Immature natural killer cell (primary cell): ENCODE measurements around the gene DAND5. TPM values are rescaled to one million over a fixed set of nuclear protein-coding genes. Genes with fewer than 3 reads are reported as not detected.
A peak's percentile ranks its signal among the peaks of the same experiment; 100 is the strongest.

Experiments used
- DNase-seq, 3 donors: peaks; one replicate each; pipeline ENCODE4 v3.0.0; 2022; ENCODE audit warnings: mixed read lengths in 1 of 3
- H3K27ac Mint-ChIP-seq, 6 donors: one replicate each; pipeline ENCODE4 v1.8.0; 2020; ENCODE audit warnings: mixed read lengths in 6 of 6, mild to moderate bottlenecking in 5 of 6, inconsistent platforms in 4 of 6, moderate library complexity in 3 of 6
- H3K27me3 Mint-ChIP-seq, 3 donors: one replicate each; pipeline ENCODE4 v1.8.0; 2020 to 2021; ENCODE audit warnings: low read depth in 3 of 3, mild to moderate bottlenecking in 3 of 3, mixed read lengths in 3 of 3, moderate library complexity in 3 of 3, inconsistent platforms in 1 of 3
- H3K36me3 Mint-ChIP-seq, 3 donors: one replicate each; pipeline ENCODE4 v1.8.0; 2020; ENCODE audit warnings: mixed read lengths in 3 of 3, inconsistent platforms in 2 of 3, mild to moderate bottlenecking in 2 of 3
- H3K4me1 Mint-ChIP-seq, 2 donors: one replicate each; pipeline ENCODE4 v1.8.0; 2020; ENCODE audit warnings: inconsistent platforms in 2 of 2, mild to moderate bottlenecking in 2 of 2, mixed read lengths in 2 of 2, moderate library complexity in 1 of 2
- H3K4me3 Mint-ChIP-seq, 5 donors: one replicate each; pipeline ENCODE4 v1.8.0; 2020; ENCODE audit warnings: mild to moderate bottlenecking in 5 of 5, mixed read lengths in 5 of 5, inconsistent platforms in 3 of 5, moderate library complexity in 3 of 5
- H3K9me3 Mint-ChIP-seq, 6 donors: one replicate each; pipeline ENCODE4 v1.8.0; 2020; ENCODE audit warnings: mild to moderate bottlenecking in 6 of 6, mixed read lengths in 6 of 6, inconsistent platforms in 4 of 6, moderate library complexity in 3 of 6
- polyA plus RNA-seq, 3 donors: library from polyadenylated mRNA; unstranded; fragments of 300-500 nt; fragmentation: Illumina TruSeq; gene quantifications; one replicate each; pipeline ENCODE4 v1.2.3, GENCODE V29; 2021

DAND5 gene
- polyA plus RNA-seq, 3 donors from 2014 or later, result not detected

DNA sequence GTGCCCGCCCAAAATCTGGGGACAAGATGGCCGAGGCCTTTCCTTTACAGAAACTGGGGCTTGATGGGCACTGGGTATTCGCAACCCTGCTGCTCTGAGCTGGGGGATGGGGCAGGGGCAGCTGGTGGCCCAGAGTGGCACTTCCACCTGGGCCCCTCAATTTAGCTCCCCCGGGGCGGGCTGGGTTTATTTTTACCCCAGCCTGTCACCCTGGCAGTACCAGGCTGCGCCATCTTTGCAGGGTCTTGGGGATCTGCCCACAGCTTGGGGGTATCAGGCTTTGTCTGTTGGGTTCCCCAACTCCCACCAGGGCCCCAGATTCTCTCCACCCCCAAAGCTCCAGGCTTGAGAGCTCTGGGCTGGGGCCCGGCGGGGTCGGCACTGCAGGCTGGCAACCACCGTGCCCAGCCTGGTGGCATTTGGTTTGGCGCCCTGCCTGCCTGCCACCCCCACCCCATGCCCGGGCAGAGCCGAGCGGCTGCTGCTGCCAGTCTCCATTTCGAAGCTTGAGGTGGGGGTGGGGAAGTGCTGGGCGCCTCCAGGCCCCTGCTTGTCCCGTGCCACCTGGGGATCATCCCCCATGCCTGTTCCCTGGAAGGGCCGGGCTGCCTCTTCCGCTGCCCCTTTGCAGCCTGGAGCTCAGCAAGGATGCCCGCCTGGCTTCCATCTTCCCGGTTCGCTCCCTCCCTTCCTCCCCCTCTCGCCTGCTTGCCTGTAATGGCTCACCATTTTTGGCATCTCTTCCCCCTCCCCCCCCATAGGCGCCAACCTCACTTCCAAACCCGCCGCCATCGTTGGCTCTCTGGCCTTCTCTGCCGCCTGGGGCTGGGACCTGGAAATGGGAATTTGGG, 37.3 kb downstream of the DAND5 start:
- Mint-ChIP-seq H3K36me3 (no peaks in the 10 kb centered on the region), H3K4me3 (no peak overlapping the region), H3K4me1 (peaks cover 0 to 2% of the 10 kb centered on the region in 2 donors), H3K27me3 (peaks cover 20 to 28% (median 20%) of the 10 kb centered on the region in 3 donors), H3K27ac (no peak overlapping the region), H3K9me3 (peaks cover 0 to 3% (median 0%) of the 10 kb centered on the region in 6 donors)
- no peak for DNase-seq

DNA sequence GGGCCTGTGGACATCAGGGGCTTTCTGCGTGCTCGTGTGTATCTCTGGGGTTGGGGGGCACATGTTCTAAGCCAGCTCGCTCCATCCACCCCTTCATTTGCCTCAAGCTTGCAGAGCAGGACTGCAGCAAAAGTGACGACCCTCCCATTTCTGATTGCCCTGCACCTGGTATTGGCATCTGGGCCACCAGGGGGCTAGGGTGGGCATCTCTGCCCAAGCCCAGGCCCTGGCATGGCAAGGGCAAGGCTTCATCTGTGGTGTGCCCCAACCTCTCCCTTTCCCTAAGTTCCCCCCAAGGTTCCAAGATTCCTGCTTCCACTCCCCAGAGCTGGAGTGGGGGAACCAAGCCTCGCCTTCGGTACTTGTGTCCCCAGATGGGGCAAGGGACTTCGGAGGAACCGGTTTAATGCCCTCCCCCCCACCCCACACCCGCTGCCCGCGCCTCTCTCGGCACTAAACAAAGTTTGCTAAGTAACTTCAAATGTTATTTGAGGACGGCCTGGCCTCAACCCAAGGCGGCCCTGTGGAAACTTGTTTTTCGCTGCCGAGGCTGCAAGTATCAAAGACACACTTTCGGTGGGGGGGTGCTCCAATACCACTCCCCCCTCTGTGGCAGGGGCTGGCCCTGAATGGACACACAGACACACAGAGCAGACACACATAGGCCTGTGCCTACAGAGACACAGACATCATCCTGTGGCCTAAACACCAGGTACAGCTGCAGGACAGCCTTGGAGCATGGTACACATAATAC, 38.1 kb downstream of the DAND5 start:
- DNase-seq, result no peak
- Mint-ChIP-seq H3K9me3 (peaks cover 0 to 3% (median 0%) of the 10 kb centered on the region in 6 donors), H3K27me3 (peaks cover 23 to 34% (median 26%) of the 10 kb centered on the region in 3 donors), H3K4me1 (peaks cover 2 to 4% of the 10 kb centered on the region in 2 donors), H3K36me3 (no peaks in the 10 kb centered on the region), H3K4me3 (no peak overlapping the region), H3K27ac (no peak overlapping the region)

DNA sequence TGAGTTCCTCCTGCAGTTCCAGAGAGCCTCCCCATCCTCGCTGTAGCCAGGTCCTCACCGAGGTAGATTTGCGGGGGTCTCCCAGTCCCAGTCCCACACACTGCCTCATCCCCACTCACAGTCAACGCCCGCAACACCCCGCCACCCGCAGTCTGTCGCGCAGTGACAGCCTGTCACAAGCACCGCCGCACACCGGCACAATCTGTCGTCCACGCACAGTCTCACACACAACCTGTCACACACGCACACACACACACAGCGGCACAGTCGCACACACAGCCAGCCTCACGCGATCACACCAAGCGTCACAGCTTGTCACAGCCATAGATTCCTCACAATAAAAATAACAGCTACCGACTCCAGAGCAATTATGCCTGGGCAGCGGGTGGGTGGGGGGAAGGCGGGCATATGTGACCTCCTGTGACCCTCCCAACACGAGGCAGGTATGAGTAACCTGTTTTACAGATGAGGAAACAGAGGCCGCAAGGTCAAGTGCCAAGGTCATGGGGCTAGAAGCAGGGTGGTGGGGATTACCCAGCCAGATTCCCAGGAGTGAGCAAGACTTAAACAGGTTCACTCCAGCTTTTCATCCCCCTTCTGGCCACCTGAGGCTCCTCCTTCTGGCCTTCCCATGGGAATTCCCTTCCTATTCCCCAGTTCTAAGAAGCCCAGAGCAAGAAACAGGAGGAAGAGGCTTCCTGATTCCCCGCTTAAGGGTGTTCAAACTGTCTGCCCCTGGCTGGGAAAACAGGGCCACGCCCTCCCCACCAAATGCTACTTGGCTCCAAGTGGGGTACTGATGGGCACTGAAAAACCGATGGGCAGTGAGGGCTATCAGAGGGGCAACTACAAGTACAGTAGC, 39.8 kb downstream of the DAND5 start:
- DNase-seq, result no peak
- Mint-ChIP-seq H3K27me3 (peaks cover 38 to 50% (median 43%) of the 10 kb centered on the region in 3 donors), H3K36me3 (no peaks in the 10 kb centered on the region), H3K4me3 (no peak overlapping the region), H3K4me1 (peaks cover 19 to 20% of the 10 kb centered on the region in 2 donors), H3K9me3 (peaks cover 0 to 10% (median 0%) of the 10 kb centered on the region in 6 donors), H3K27ac (no peak overlapping the region)

DNA sequence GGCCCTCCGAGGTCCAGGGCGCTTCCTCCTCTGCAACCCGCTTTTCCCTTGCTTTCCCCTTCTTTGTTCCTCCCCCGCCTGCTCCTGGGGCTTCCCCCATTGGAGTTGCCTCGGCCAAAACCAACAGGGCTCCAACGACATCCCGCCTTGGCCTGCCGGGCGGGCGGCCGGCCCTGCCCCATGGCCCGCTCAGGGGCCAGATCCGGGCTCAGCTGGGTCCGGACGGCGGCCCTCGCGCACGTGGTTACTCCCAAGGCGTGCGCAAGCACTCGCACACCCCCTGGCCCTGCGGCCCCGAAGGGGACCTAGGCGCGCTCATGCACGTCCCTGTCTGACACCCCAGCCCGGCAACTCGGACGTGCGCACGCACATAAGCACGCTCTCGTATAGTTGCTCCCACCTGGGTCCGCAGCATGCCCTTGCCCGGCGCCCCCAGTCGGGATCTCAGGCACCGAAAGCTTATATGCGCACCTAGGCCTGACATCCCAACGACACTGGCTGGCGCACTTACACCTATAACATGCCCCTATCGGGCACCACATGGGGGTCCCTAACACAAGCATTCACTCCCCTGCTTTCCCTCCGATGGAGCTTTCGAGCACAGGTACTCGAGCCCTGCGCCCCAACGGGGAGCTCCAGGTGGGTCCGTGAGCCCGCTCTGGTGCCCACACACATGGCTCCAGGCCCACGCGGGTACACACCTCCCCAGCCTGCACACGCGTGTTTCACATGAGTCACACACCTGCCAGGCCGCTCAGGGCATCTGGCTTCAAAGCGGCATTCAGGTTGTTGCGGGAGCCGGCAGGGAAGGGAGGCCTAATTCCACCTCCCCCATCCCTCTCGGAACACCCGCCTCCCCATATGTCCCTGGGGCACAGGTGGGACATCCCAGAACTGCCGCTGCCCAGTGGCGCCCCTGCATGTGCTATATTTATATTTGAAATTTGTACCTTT, 40.9 kb downstream of the DAND5 start:
- no peak for DNase-seq
- H3K9me3 Mint-ChIP-seq, result peaks cover 0 to 12% (median 0%) of the 10 kb centered on the region in 6 donors
- no peak overlapping the region for H3K27ac Mint-ChIP-seq
- peaks cover 24 to 27% of the 10 kb centered on the region in 2 donors for H3K4me1 Mint-ChIP-seq
- peaks cover 45 to 59% (median 50%) of the 10 kb centered on the region in 3 donors for H3K27me3 Mint-ChIP-seq
- no peak overlapping the region for H3K4me3 Mint-ChIP-seq
- no peaks in the 10 kb centered on the region for H3K36me3 Mint-ChIP-seq

DNA sequence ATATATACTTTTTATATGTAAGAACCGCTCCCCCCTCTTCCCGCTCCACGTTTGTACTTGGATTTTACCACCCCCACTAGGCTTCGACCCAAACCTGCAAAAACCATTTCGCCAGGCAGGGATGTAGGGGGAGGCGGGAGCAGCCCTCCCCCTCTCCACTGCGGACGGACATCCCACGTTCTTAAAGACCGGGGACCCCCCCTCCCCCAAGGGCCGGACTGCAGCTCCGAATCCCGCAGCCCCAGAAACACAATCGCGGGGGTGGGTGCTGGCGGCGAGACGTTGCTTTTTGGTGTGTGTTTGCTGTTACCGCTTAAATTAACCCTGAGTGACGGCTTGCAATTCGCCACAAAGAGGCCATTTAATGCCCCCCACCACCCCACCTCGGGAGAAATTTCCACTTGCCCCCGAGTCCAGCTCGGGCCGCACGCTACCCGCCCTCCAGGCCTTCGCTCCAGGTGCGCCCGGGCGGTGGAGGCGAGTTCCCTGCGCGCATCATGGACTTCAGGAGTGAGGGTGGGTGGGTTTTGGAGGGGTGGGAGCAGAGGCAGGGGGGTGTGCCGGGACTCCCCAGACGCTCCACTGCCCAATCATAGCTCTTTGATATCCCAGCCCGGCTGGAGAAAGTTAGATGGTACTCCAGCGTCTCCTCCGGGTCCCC, 41.7 kb downstream of the DAND5 start:
- H3K36me3 Mint-ChIP-seq, result no peaks in the 10 kb centered on the region
- no peak for DNase-seq
- H3K27ac Mint-ChIP-seq, result no peak overlapping the region
- peaks cover 24 to 27% of the 10 kb centered on the region in 2 donors for H3K4me1 Mint-ChIP-seq
- H3K4me3 Mint-ChIP-seq, result peak overlapping the region in 2 of 5 donors; percentile 32 to 40
- peaks cover 0 to 12% (median 0%) of the 10 kb centered on the region in 6 donors for H3K9me3 Mint-ChIP-seq
- peaks cover 46 to 65% (median 52%) of the 10 kb centered on the region in 3 donors for H3K27me3 Mint-ChIP-seq

DNA sequence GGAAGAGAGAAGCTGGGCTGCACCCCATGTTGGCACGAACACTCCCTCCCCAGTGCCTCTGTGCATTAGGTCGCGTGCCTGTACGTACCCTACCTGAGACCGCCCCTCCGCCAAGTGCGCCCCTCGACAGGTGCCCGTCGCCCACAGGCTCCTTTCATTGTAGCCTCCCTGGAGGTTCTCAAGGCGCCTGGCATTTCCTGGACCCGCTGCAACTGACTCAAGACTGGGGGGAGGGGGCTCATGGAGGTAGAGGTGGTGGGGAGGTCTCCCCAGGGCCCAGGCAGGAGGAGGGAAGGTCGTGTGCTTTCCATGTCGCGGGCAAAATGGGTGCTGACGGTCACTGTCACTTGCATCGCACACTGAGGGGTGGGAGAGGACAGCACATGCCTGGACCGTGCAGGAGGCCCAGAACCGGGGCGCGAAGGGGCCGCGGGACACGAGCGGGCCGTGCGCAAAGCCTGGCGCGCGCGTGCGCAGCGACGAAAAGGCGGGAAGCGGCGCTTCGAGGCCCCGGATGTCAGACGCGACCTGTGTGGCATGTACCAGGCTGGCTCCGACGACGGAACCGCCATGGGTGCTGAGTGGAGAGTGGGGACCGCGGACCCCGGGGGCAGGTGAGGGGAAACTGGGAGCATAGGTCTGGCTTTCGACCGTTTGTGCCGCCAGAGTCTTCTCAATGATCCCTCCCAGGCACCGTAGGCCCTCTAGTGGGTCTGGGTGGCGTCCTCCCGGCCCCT, 42.4 kb downstream of the DAND5 start:
- H3K4me3 Mint-ChIP-seq, result peak overlapping the region in 4 of 5 donors; percentile 17 to 40 (median 28)
- peaks cover 24 to 27% of the 10 kb centered on the region in 2 donors for H3K4me1 Mint-ChIP-seq
- peaks cover 0 to 12% (median 0%) of the 10 kb centered on the region in 6 donors for H3K9me3 Mint-ChIP-seq
- DNase-seq, result no peak
- H3K36me3 Mint-ChIP-seq, result no peaks in the 10 kb centered on the region
- peaks cover 49 to 71% (median 52%) of the 10 kb centered on the region in 3 donors for H3K27me3 Mint-ChIP-seq
- no peak overlapping the region for H3K27ac Mint-ChIP-seq

DNA sequence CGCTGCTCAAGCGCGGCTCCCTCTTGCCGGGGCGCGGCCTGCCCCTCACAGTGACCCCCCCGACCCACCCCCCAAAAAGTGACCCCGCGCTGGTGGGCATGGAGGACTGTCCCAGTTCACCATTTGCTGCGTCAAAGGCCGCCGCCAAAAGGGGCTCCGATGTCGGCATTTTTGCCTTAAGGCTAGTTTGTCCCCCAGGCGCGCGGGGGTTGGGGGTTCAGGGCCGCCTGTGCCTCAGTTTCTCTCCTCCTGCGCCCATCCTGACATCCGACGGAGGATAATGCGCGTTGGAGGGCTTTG, 43.0 kb downstream of the DAND5 start:
- Mint-ChIP-seq H3K4me3 (peak overlapping the region; percentile 76 to 91 (median 87)), H3K4me1 (peaks cover 24 to 27% of the 10 kb centered on the region in 2 donors), H3K27ac (peak overlapping the region in 4 of 6 donors; percentile 69 to 74 (median 70))

DNA sequence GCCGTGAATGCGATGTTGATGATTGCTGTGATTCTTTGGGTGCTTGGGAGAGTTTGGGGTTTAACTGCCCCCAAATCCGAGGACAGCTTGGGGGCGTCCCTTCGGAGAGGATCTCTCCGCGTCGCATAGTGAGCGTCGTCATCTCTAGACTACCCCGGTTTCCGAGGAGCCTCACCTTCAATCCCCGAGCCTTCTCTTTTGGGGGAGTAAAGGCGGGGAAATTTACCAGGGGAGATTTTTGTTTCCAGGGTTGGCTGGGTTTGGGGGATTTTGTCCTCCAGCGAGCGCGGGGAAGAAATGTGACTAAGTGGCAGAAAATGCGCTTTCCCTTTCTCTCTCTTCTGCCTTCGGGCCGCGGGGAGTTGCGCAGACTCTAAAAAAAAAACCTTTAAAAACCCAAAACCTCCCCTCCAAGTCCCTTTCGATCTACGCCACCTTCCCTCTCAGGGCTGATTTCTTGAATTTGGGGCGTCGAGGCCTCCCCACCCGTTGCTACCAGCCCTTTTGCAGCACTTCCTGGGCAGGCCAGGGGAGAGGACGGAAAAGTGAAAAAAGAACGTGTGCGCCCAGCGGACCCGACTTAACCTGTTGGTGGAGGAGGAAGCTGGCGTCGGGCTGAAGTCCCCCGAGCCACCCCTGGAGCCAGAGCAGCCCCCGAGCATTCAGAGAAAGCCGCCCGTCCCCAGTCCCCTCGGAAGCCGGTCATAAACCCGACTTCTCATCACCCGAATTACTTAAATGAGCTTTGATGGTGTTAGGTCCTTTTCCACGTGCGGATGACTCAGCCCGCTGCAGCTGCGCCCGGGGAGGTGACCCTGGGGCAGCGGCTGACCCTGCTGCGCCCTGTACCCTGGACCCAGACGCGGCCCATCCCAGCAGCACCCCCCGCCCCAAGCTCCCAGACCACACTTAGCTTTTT, 43.6 kb downstream of the DAND5 start:
- Mint-ChIP-seq H3K9me3 (peaks cover 0 to 9% (median 0%) of the 10 kb centered on the region in 6 donors), H3K36me3 (no peaks in the 10 kb centered on the region), H3K27me3 (peaks cover 48 to 79% (median 52%) of the 10 kb centered on the region in 3 donors), H3K27ac (peak overlapping the region in 5 of 6 donors; percentile 46 to 74 (median 70)), H3K4me1 (peaks cover 24 to 27% of the 10 kb centered on the region in 2 donors), H3K4me3 (peak overlapping the region; percentile 76 to 91 (median 87))
- DNase-seq, result peak; percentile 43 to 53 (median 48)

More for the DNA sequence above, 43.0 kb downstream of the DAND5 start:
- H3K9me3 Mint-ChIP-seq, result peaks cover 0 to 10% (median 0%) of the 10 kb centered on the region in 6 donors
- peaks cover 49 to 77% (median 52%) of the 10 kb centered on the region in 3 donors for H3K27me3 Mint-ChIP-seq
- H3K36me3 Mint-ChIP-seq, result no peaks in the 10 kb centered on the region
- DNase-seq, result no peak

DNA sequence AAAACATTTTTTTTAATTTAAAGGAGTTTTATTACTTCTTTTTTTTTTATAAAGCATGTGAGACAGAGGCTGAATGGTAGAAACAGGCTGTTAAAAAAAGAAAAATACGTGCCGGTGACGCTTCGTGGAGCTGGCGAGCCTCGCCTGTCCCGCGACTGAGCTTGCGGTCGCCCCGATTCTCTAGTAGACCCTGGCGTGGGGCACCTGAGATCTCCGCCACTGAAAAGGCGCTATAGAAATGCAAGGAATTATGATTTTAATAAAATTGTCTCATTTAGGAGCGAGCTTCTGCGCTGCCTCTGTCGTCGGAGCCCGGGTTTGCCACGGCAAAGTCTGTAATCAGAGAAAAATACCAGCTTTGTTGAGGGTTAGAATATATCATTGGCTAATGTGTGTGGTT, 44.3 kb downstream of the DAND5 start:
- peak overlapping the region in 4 of 6 donors; percentile 69 to 81 (median 74) for H3K27ac Mint-ChIP-seq

DNA sequence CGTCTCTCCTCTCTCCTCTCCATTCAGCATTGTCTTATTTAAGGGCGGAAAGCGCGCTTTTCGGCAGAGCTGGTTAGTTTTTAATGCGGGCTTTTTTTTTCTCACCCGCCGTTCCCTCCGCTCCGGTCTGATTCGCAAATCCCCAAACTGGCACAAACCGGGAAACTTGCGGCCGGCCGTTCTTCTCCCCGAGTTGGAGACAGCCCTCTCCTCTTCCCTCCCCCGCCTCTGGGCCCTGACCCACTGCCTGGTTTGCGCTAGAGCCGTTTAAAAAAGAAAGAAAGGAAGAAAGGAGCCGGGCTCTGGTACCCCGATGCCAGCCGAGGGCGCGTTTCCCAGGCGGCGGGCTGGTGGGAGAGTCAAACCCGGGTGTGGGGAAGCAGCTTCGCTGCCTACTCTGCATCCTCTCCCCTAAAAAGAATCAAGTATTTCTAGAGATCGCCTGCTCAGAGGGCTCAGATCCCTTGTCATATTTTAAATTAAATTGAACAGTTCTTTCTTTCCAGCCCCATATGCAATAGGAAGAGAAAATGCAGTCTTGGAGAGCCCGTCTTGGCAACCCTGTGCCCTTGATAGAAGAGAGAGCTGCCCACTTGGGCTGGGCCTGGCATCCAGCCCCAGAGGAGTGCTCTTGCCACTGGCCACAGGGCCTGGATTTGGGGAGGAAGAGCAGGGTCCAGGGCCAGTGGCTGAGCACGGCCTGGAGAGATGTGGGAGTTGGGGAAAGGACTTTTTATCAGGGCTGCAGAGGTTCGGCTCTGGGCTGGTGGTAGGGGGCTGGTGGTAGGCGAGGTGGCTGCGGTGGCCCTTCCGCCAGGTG, 44.9 kb downstream of the DAND5 start:
- Mint-ChIP-seq H3K27ac (peak overlapping the region in 3 of 6 donors; percentile 69 to 81 (median 74)), H3K4me3 (peak overlapping the region; percentile 76 to 91 (median 87))
- no peak for DNase-seq

More for the DNA sequence above, 44.3 kb downstream of the DAND5 start:
- peak in 1 of 3 donors; percentile 29 for DNase-seq
- Mint-ChIP-seq H3K4me3 (peak overlapping the region; percentile 76 to 91 (median 87)), H3K27me3 (peaks cover 45 to 80% (median 52%) of the 10 kb centered on the region in 3 donors), H3K4me1 (peaks cover 24 to 27% of the 10 kb centered on the region in 2 donors), H3K36me3 (no peaks in the 10 kb centered on the region), H3K9me3 (peaks cover 0 to 9% (median 0%) of the 10 kb centered on the region in 6 donors)

More for the DNA sequence above, 44.9 kb downstream of the DAND5 start:
- H3K27me3 Mint-ChIP-seq, result peaks cover 41 to 77% (median 46%) of the 10 kb centered on the region in 3 donors
- H3K36me3 Mint-ChIP-seq, result no peaks in the 10 kb centered on the region
- H3K4me1 Mint-ChIP-seq, result peaks cover 24 to 27% of the 10 kb centered on the region in 2 donors
- peaks cover 0 to 9% (median 0%) of the 10 kb centered on the region in 6 donors for H3K9me3 Mint-ChIP-seq
